Skeletal muscle tissue (tissue), 4 donors: ENCODE measurements around the gene TRAK1. TPM values are rescaled to one million over a fixed set of nuclear protein-coding genes. Genes with fewer than 3 reads are reported as not detected.

Source experiments
- H3K27ac ChIP-seq: one replicate; pipeline ENCODE4 v1.7.0; 2013; ENCODE audit warnings: mild to moderate bottlenecking, low read depth, low read length, inconsistent platforms
- H3K27me3 ChIP-seq, 3 donors: one replicate each; pipeline ENCODE4 v1.7.0; 2013; ENCODE audit warnings: low read length in 3 of 3; ENCODE audit not compliant: control insufficient read depth in 3 of 3, insufficient read depth in 3 of 3
- H3K36me3 ChIP-seq, 3 donors: one replicate each; pipeline ENCODE4 v1.7.0; 2013; ENCODE audit warnings: low read length in 3 of 3; ENCODE audit not compliant: control insufficient read depth in 3 of 3, insufficient read depth in 3 of 3
- H3K4me1 ChIP-seq, 3 donors: one replicate each; pipeline ENCODE4 v1.7.0; 2013; ENCODE audit warnings: low read length in 3 of 3, mild to moderate bottlenecking in 3 of 3; ENCODE audit not compliant: control insufficient read depth in 3 of 3, insufficient read depth in 3 of 3
- H3K4me3 ChIP-seq, 3 donors: one replicate each; pipeline ENCODE4 v1.7.0; 2013; ENCODE audit warnings: low read length in 3 of 3
- H3K9ac ChIP-seq, 3 donors: one replicate each; pipeline ENCODE4 v1.7.0; 2013; ENCODE audit warnings: low read length in 3 of 3, mild to moderate bottlenecking in 3 of 3, moderate library complexity in 2 of 3, low read depth in 1 of 3
- H3K9me3 ChIP-seq, 3 donors: one replicate each; pipeline ENCODE4 v1.7.0; 2013; ENCODE audit warnings: low read length in 3 of 3; ENCODE audit not compliant: control insufficient read depth in 3 of 3
- total RNA-seq: library from RNA; depleted of rRNA; stranded (reverse); fragments of >200 nt; gene quantifications from one replicate; pipeline ENCODE4 v1.2.3, GENCODE V29; 2014
- donor health status: Osteomylitis.

The TRAK1 gene
- total RNA-seq, 1 donor from 2014 or later = 57.9 TPM

DNA sequence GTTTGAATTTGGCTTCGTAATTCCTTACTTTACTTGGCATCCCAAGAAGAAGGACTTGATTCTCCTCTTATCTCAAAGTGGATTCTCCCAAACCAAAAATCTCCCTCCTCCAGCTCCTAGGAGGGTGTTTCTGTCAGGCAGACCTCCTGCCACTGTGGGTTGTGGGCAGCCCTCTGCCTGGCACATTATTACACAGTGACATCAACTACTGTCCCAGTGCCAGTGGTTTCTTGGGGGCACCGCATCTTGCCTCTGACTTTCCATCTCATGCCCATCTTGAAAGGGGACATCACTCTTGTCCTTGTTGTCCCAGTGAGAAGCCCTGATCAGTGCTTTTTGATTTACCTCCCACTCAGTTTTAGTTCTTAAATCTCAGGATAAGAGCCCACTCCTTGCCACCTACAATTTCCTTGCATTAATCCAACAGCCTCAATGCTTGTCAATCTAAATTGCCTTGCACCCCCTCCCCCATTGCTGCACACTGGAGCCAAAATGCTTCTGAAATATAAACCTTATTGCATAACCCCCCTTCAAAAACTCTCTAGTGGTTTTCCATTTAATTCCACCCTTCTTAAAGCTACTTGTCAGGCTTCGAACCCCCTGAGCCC, 81.0 kb downstream of the TRAK1 start:
- H3K27me3 ChIP-seq = no peaks in the 10 kb centered on the region
- no peaks in the 10 kb centered on the region for H3K9me3 ChIP-seq
- H3K36me3 ChIP-seq = no peaks in the 10 kb centered on the region
- H3K27ac ChIP-seq = no peak overlapping the region
- no peak overlapping the region for H3K4me3 ChIP-seq
- H3K4me1 ChIP-seq = peaks cover 27 to 39% (median 35%) of the 10 kb centered on the region in 3 donors
- no peak overlapping the region for H3K9ac ChIP-seq

DNA sequence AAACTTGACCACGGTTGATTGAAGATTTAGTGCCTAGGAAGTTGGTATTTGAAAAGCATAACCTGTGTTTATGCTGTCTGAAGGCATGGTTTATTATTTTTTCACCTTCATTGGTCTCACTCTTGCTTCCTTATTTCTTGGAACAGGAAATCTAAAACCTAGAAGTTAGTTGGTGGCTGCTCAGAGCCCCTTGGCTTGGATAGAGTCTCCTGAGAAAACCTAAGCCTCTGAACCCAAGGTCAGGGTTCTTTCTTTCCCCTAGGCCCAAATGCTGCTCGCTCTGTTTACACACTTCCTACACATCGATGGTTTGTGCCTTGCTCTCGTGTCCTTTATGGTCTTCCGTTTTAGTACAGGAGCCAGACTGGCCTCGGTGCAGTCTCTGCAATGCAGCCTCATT, 82.2 kb downstream of the TRAK1 start:
- Histone ChIP-seq H3K4me1 (peaks cover 36 to 49% (median 46%) of the 10 kb centered on the region in 3 donors), H3K9ac (no peak overlapping the region), H3K4me3 (no peak overlapping the region), H3K27ac (no peak overlapping the region), H3K27me3 (no peaks in the 10 kb centered on the region), H3K9me3 (no peaks in the 10 kb centered on the region), H3K36me3 (peaks cover 0 to 4% (median 2%) of the 10 kb centered on the region in 3 donors)

DNA sequence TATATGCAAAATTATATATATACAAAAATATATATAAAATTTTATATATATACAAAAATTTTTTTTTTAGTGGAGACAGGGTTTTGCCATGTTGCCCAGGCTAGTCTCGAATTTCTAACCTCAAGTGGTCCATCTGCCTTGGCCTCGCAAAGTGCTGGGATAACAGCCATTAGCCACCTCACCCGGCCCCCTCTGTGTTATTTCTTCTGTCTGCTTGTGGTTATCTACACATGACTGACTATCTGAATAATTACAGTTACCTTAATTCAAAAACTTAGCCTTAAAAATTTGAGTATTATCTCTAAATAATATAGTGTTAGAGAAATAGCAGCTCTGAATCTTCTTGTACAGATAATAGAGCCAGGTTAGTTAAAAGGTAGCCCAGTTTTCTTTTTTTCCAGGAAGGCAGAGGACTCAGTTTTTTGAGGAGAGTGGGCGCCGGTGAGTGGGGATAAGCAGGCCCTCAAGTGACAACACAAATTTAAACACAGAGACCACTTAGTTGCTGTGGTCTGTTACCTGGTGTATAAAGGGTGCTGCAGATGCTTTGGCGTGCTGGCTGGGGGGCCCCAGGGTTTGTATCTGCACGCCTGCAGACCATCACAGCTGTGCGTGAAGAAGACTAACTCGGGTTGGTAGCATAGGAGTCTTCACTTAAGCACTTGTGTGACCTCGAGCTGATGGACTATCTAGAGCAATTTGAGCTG, 83.7 kb downstream of the TRAK1 start:
- H3K27ac ChIP-seq = no peak overlapping the region
- H3K4me1 ChIP-seq = peaks cover 48 to 57% (median 56%) of the 10 kb centered on the region in 3 donors

DNA sequence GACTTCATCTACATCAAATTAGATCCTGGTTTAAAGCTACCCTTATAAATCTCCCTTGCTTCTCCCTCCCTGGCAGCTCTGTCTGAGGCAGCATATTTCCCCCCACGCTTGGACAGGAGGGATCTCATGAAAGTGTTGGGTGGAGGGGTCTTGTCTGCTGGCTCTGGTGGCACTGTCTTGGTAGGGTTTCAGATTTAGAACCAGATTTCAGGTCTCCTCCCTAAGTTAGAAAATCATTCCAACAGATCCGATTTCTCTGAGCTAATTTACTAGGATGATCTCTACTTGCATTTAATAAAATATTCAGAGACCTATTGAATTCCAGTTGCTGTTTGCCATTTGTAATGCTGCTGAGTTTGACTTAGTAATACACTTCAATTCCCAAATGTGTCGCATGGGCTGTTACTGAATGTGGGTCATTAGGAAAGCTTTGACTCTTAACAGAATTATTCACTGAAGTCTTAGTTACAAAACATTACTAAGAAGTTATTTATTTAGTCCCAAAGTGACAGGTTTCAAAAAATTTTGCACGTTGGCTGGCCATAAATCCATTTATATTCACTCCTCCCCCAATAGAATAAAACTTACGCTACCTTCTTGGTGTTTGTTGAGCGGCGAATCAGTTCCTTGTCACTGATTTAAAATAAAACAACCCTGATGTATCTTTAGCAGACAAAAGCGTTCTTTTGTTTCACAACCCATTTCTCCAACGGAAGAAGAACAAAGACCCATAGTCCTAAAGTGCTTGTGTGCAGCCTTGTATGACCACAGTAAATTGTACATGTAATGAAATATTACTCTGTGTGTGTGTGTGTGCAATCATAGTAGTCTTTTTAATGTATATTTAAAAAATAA, 84.5 kb downstream of the TRAK1 start:
- no peak overlapping the region for H3K27ac ChIP-seq
- H3K4me3 ChIP-seq = no peak overlapping the region
- H3K27me3 ChIP-seq = no peaks in the 10 kb centered on the region
- H3K9ac ChIP-seq = no peak overlapping the region
- H3K9me3 ChIP-seq = no peaks in the 10 kb centered on the region
- peaks cover 52 to 58% (median 56%) of the 10 kb centered on the region in 3 donors for H3K4me1 ChIP-seq
- peaks cover 0 to 4% (median 2%) of the 10 kb centered on the region in 3 donors for H3K36me3 ChIP-seq

More for the DNA sequence above, 83.7 kb downstream of the TRAK1 start:
- Histone ChIP-seq H3K9me3 (no peaks in the 10 kb centered on the region), H3K4me3 (no peak overlapping the region), H3K27me3 (no peaks in the 10 kb centered on the region), H3K9ac (no peak overlapping the region), H3K36me3 (peaks cover 0 to 4% (median 2%) of the 10 kb centered on the region in 3 donors)

DNA sequence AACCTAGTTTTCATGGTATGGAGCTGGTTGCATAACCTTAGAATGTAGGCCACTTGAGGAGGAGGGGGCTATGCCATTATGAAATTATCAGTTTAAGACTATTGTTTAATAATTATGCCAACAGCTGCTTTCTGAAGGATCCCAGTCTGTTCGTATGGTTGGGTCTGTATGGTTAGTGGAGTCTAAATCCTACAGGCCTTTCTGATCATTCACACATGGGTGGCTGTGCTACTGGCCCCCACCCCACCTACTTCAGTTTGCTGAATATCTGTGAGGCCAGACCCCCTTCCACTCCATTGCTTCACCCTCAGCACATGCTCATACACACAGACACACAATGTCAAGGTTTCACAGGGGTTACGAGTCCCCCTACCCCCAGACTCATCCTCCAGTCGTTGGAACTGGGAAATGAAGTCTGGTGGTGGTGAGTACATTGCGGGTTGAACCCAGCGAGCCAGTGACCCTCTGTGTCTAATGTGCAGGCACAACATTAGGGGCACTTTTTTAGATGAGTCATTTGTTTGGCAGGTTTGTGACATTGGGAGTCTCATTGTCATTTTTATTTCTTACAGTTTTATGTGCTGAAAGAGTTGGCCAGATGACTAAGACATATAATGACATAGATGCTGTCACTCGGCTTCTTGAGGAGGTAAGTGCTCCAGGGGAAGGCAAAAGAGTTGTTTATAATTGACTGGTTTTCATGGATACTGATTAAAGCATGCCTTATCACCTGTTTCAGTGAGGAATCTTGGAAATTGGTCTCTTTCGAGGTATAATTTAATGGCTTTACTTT, 85.3 kb downstream of the TRAK1 start:
- Histone ChIP-seq H3K27me3 (no peaks in the 10 kb centered on the region), H3K4me3 (no peak overlapping the region), H3K9ac (no peak overlapping the region), H3K36me3 (peaks cover 0 to 4% (median 2%) of the 10 kb centered on the region in 3 donors), H3K9me3 (no peaks in the 10 kb centered on the region), H3K4me1 (peaks cover 50 to 56% (median 54%) of the 10 kb centered on the region in 3 donors), H3K27ac (no peak overlapping the region)

DNA sequence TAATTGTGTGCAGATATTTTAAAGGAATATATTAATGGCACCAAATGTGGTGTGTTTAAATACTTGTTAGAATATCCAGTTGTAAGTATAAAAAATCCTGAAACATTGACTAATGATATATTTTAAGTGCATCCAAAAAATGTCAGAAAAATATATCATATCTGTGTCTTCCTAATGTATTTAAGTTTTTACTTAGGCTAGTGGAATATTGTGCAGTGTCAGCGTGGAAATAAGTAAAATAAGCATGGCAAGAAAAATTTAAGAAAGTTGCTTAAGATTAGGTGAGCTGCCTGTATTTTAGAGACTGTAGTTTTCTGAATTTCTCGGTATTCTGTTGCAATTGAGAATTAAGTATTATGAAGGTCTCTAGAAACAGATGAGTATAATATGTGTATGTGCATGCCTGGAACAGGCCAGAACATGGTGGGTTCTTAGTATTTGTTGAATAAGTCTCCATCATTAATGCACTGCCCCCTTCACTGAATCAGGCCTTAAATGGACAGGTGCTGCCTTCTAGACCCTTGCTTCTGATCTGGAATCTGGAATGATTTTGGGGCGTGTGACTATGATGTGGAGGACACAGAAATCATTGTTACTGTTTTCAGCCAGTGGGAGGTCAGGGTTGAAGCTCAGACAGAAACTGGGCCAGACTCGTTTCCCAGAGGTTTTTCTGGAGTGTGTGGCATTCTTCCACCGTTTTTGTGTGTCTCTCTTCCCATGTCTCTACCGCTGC, 86.1 kb downstream of the TRAK1 start:
- no peaks in the 10 kb centered on the region for H3K9me3 ChIP-seq
- H3K4me3 ChIP-seq = no peak overlapping the region
- no peak overlapping the region for H3K9ac ChIP-seq
- H3K36me3 ChIP-seq = peaks cover 0 to 4% (median 2%) of the 10 kb centered on the region in 3 donors
- H3K27me3 ChIP-seq = no peaks in the 10 kb centered on the region
- peaks cover 42 to 48% (median 46%) of the 10 kb centered on the region in 3 donors for H3K4me1 ChIP-seq
- H3K27ac ChIP-seq = peak overlapping the region; percentile 79

DNA sequence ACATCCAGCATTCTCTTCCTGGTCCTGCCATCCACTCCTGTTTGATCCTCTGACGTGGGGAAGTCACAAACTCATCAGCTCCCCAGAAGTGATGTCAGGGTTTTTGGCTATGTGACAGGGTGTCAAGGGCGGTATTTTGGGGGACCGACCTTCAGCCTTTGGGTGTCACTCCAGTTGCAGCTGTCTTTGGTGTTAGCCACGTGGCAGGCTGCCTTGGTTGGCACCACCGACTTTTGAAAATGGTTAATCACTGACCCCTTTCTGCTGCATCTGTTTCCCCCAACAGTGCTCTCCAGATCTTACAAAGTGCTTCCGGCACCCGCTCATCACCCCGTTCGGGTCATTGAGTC, 86.6 kb downstream of the TRAK1 start:
- Histone ChIP-seq H3K4me1 (peaks cover 45 to 49% (median 46%) of the 10 kb centered on the region in 3 donors), H3K36me3 (peaks cover 0 to 4% (median 2%) of the 10 kb centered on the region in 3 donors), H3K27ac (peak overlapping the region; percentile 79), H3K27me3 (no peaks in the 10 kb centered on the region), H3K4me3 (no peak overlapping the region), H3K9ac (peak overlapping the region in 1 of 3 donors; percentile 10), H3K9me3 (no peaks in the 10 kb centered on the region)

DNA sequence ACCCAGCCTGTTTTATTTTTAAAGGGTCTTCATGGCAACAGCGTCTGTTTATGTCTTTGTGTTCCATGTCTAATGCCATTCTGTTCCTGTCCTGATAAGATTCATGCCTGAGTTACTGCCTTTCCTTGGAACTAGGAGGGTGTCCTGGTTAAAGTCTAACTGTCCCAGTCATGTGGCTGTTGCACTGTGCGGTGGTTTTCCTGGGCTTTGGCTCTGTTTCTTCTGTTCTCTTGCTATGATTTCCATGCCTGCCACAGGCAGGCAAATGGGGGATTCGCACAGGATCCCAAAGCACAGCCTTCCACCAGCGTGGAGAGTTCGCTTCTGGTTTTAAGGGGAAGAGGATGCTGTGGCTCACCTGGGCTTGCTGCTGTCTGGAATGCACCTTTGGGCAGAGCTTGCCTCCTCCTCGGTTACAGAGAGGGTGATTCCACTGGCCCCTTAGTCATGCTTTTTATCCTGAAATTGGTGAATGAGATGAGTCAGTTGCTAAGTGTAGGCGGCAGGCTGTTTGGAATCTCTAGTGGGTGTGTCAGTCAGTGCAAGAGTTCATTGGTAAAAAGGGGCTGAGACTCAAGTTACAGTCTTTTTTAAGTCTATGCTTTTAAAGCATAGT, 88.1 kb downstream of the TRAK1 start:
- Histone ChIP-seq H3K4me3 (peak overlapping the region; percentile 38 to 60 (median 49)), H3K27me3 (no peaks in the 10 kb centered on the region), H3K9ac (peak overlapping the region in 2 of 3 donors; percentile 4 to 52), H3K36me3 (peaks cover 0 to 4% (median 2%) of the 10 kb centered on the region in 3 donors), H3K9me3 (no peaks in the 10 kb centered on the region), H3K4me1 (peaks cover 45 to 50% (median 49%) of the 10 kb centered on the region in 3 donors), H3K27ac (peak overlapping the region; percentile 79)
